ENCODE results near the gene EIF4A3.

EIF4A3 gene

GRCh38 chr17:80169784-80170500 is 23.0 kb upstream of the EIF4A3 start, which contains the start of gene CARD14:
CARD14 (plus strand) TSS chr17:80170030; CDS start chr17:80181439, 11,409 bp downstream.
- peak; percentile 86 for DNase-seq

DNA sequence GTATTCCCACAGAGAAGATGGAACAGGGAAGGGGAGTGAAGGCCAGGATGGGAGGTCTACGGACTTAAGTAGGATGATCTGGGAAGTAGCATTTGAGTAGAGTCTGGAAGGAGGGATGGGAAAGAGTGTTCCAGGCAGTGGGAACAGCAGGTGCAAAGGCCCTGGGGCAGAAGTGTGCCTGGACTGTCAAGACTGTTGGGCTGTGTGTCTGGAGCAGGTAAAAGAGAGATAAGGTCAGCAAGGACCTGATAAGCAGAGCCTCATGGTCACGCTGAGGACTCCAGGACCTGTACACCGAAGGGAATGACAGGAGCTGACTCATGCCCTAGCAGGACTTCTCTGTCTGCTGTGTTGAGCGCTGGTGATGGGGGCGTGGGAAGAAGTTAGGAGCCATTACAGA is 22.2 kb upstream of the EIF4A3 start:
- DNase-seq, result no peak

- no peak for DNase-seq
Observed at GRCh38 chr17:80168371-80168770, 21.4 kb upstream of the EIF4A3 start.

DNA sequence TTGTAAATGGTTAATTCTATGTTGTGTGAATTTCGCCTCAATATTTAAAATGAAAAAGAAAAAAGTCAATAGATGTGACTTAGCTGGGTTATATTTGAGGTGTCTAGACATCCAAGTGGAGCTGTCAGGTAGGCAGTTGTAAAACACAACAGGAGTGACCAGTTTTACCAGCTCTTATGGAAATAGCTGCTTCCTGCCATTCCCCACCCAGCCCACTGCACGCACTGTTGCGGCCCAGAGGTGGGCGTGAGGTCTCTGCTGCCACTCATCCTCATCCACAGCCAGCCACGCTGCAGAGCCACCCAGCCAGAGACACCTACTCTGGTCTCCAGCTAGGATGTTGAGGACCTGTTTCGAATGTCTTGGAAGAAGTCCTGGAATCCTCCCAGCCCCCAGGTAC is 19.5 kb upstream of the EIF4A3 start:
- DNase-seq, result peak; percentile 81

GRCh38 chr17:80164185-80164584 is 17.3 kb upstream of the EIF4A3 start:
- DNase-seq, result no peak

DNA sequence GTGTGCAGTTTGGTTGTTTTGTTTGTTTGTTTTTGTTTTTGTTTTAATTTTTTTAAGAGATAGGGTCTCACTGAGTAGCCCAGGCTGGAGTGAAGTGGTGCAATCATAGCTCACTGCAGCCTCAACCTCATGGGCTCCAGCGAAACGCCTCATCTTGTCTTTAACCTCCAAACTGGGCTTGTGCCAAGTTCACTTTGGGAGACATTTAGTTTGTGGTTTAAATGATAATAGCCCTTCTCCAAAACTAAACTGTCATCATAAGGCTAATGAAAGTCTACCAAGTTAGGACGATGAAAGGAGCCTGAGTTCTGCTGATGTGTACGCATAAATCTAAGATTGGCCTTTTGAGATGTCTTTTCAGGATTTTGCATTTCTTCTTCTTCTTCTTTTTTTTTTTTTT is 16.4 kb upstream of the EIF4A3 start:
- DNase-seq, result no peak

DNA sequence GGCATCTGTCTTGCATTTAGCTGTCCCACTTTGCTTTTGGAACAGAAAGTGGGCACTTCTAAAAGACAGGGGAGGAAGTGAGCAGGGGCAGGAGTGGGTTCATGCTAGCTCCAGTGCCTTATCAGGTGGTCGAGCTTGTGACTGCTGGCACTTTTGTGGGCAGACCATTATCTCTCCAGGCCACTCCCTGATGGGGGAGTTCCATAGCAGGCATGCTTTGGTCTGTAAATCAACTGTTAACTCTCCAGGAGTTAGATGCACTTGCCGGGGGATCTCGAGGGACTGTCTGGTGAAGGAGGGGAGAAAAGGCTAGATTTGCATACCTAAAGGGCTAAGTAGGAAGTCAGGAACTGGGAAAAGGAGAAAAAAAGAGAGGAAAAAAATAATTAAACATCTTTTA is 13.6 kb upstream of the EIF4A3 start:
- DNase-seq, result no peak

DNA sequence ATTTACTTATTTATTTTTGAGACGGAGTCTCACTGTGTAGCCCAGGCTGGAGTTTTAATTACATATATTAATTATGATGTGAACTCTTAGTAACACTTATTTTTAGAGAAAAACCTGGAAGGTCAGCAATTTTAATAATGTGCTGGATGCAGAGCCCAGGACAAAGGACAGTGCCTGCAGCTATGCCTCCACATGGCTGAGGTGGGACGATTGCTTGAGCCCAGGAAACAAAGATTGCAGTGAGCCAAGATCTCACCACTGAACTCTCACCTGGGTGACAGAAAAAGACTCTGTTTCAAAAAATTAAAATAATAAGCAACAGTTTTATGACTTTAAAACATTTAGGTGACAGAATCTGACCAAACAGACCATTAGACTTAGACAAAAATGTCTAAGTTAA is 11.9 kb upstream of the EIF4A3 start:
- DNase-seq, result no peak

DNA sequence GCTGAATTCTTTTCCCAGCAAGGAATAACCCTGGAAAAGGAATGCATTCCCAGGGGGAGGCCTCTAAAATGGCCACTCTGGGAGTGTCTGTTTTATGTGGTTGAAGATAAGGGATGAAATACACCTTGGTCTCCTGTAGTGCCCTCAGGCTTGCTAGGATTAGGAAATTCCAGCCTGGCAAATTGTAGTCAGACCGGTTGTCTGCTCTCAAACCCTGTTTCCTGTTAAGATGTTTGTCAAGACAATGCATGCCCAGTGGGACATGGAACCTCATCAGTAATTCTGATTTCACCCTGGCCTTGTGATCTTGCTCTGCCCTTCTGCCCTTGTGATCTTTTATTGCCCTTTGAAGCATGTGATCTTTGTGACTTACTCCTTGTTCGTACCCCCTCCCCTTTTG is 8.7 kb upstream of the EIF4A3 start:
- DNase-seq, result peak; percentile 73

DNA sequence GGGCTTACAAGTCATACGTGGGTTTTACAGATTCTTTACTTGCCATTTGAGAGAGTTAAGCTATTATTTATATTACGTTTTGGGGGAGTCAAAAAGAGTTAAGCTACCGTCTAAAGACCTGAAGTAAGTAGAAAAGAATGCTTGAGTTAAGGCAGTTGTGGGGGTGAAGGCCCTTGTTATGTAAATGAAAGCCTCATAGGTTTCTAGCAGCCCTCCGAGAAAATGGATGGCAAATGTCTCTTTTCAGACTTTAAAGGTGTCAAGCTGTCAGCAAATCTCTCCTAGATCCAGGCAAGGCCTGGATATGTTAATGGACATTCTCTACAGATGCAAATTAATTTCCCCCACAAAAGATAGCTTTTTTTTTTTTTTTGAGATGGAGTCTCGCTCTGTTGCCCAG is 7.2 kb upstream of the EIF4A3 start:
- no peak for DNase-seq

- no peak for DNase-seq
Observed at GRCh38 chr17:80153004-80153403, 6.1 kb upstream of the EIF4A3 start.

- DNase-seq, result peak; percentile 88
Observed at GRCh38 chr17:80152081-80152702, 5.3 kb upstream of the EIF4A3 start.

GRCh38 chr17:80151333-80151732 is 4.4 kb upstream of the EIF4A3 start:
- DNase-seq, result peak; percentile 74

DNA sequence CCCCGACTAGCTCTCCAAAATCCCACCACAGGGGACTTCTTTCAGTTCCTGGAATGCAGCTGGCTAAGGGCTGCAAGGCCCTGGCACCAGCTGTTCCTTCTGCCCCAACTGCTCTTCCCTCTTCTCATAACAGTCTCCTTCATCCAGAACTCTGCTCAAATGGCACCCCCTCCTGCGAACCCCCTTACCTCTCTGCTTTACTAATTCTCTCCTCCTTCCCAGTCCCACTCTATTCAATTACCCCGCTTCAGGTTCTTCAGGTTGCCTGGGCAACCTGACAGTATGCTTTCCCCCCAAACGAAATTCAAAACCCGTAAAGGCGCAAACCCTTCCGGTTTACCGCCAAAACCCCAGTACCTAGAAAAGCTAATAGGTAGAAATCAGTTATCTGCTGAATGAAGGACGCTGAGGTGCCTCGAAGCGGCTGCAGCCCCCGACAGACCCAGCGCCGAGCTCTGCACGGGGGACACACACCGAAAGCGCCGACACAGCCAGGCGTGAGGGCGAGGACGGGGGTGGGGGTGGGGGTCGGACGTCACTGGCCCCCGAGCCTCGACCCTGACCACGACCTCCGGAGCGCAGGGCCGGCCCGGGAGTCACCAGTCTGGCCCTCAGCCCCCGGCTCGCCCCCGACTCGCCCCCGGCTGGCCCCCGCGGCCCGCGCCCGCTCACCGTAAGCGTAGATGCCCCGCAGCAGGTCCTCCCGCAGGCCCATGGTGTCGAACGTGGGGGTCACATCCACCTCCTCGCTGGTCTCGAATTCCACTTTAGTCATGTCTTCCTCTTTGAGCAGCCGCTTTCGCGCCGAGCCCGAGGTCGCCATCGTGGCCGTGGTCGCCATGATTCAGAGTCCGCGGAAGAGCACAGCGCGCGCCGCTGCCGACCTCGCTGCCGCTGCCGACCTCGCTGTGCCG is 550 bp downstream of the EIF4A3 start:
- DNase-seq, result peak; percentile 71

DNA sequence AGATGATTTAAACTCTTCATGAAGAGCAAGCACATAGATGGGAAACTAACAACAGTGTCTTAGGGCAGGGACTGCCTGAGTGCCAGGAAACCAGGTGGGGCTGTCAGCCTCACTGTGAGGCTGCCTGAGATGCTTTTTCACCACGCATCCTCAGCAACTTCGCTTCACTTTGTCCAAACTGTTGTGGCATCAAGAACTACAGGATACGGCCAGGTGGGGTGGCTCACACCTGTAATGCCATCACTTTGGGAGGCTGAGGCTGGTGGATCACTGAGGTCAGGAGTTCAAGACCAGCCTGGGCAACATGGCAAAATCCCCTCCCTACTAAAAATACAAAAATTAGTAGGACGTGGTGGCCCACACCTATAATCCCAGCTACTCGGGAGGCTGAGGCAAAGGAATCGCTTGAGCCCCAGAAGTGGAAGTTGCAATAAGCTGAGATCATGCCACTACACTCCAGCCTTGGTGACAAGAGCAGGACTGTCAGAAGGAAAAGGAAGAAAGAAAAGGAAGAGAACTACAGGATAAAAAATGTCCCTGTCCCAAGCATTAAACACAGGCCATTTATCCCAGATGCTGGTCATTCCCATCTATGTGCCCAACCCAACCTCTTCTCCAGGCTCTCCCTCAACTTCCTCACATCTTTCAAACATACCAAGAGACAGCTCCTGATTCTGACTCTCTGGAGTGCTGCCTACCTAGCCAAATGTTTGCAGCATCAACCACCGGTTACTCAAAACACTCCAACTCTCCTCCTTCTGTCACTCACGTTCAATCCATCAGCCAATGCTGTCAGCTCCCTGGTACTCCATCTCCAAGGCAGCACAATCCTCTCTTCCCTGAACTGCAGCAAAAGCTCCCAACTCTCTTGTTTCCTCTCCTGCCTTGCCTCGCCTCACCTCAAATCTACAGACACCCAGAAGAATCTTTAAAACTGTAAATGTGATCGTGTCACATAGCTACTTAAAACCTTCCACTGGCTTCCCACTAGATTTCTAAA is 1.6 kb downstream of the EIF4A3 start:
- DNase-seq, result peak; percentile 37

GRCh38 chr17:80142929-80143328 is 4.0 kb downstream of the EIF4A3 start:
- DNase-seq, result no peak

DNA sequence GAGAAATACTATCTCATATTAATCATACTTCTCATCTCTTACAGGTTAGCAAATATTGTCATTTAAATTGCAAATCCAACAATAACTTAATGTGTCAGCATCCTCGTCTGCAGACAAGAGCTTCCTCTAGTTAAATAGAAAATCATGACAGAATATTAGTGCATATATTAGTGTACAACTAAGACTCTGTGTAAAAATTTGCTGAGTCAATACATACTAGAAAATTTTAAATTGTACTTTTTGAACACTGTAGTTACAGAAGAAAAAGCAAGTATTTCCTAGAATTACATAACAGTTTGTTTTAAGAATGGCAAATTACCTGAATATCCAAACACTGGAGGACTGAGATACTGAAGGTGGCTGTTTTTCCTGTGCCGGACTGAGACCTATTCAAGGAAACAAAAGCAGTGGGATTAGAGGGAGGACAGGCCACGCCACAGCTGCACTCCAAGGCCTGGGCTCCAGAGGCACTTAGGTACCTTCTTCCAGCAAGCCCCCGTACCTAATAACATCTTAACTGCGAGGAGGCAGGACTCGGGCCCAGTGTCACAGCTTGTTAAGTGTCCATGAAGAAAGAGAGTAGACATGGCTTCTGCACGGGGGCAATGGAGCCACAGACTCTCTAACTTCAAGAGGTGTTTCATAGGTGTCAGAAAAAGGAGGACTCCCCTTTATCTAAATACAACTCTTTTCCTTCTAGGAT is 5.3 kb downstream of the EIF4A3 start:
- no peak for DNase-seq

DNA sequence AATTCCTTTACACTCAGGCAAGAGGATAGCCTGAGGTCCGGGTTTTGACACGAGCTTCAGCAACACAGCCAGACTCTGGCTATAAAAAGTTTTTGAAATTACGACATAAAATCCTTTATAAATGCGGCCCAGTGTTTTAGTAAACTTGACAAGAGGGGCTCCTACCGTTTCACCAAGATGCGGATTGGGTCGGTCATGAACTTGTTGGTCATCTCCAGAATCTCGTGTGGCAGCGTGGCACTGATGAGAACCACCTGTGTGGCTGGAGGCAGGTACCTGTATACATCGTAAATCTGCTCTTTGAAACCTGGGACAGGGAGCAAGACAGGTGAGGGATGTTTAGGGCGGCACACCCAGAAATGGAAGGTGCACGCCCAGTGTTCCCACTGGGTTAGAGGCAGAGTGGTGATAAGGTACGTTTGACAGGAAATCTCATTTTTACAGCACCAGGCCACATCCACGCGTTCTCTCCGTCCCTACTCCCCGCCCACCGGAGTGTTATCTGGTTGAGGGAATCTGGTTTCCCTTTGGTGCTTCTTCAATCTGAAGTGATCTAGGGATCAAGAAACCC is 8.0 kb downstream of the EIF4A3 start:
- DNase-seq, result peak; percentile 24

- DNase-seq, result no peak
Observed at GRCh38 chr17:80137131-80137530, 9.8 kb downstream of the EIF4A3 start.

- DNase-seq, result no peak
Observed at GRCh38 chr17:80133626-80133970, 13.3 kb downstream of the EIF4A3 start.

DNA sequence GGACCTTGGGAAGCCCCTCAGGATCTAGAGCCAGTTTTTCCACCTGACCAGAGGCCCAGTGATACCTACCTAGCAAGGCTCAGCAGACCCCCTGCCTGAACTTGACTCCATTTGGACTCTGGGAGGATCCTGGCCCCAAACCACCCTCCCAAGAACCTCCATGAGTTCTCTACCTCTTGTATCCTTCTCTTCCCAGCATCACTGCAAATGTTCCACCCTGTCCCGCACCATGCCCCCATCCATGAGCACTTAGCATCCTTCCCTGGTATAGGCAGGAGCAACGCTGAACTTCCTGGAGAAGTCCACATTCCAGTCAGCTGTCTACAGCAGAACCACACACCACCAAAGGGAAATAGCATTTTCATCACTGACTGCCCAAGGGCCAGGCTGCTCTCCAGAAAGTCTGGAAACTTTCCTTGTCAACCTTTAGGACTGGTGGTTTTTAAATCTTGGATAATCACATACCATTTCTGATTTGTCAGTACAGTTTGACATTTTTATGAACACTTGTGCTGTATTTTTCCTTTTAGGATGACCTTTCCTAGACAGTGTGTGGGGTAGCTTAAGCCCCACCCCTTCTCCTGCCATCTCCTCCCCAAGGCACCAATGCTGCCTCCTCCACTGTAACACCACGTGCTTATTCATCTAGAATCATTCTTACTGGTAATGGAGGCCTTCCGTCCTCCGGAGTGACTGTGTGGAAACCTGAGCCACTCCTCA is 13.9 kb downstream of the EIF4A3 start:
- DNase-seq, result no peak
